ENCODE data around the gene NR4A2. TPM values are rescaled to one million over a fixed set of nuclear protein-coding genes. Genes with fewer than 3 reads are reported as not detected.

NR4A2 gene
- total and polyA plus RNA-seq, 5 donors: 3.2 to 22.7 (median 8.1) TPM

GRCh38 chr2:156349161-156349560 lies 16.6 kb upstream of the NR4A2 start:
- H3K27me3 ChIP-seq (ENCODE audit: control insufficient read depth, insufficient read depth): no peaks in the 10 kb centered on the region
- H3K27ac ChIP-seq (ENCODE audit: low read length): no peak overlapping the region
- no peak for ATAC-seq
- no peaks in the 10 kb centered on the region for H3K4me1 ChIP-seq (ENCODE audit: control insufficient read depth, insufficient read depth, low read length)
- no peaks in the 10 kb centered on the region for H3K9me3 ChIP-seq (ENCODE audit: control insufficient read depth, low read length)
- H3K4me3 ChIP-seq (ENCODE audit: low read length): no peak overlapping the region
- intact Hi-C loops (cut with DNase I): no loop called here
- no peak for DNase-seq

- no peak for DNase-seq
- 85% methylated on average over 3 of the region's 3 CpGs for WGBS
- Histone ChIP-seq H3K27ac (ENCODE audit: low read length) (no peak overlapping the region), H3K27me3 (ENCODE audit: control insufficient read depth, insufficient read depth) (no peaks in the 10 kb centered on the region), H3K9me3 (ENCODE audit: control insufficient read depth, low read length) (no peaks in the 10 kb centered on the region), H3K4me1 (ENCODE audit: control insufficient read depth, insufficient read depth, low read length) (no peaks in the 10 kb centered on the region), H3K4me3 (ENCODE audit: low read length) (no peak overlapping the region)
- intact Hi-C loops (cut with DNase I): no loop called here
- ATAC-seq: no peak
These were observed 14.9 kb upstream of the NR4A2 start for GRCh38 chr2:156347431-156347830.

- no peaks in the 10 kb centered on the region for H3K4me1 ChIP-seq (ENCODE audit: control insufficient read depth, insufficient read depth, low read length)
- H3K27ac ChIP-seq (ENCODE audit: low read length): no peak overlapping the region
- no peaks in the 10 kb centered on the region for H3K9me3 ChIP-seq (ENCODE audit: control insufficient read depth, low read length)
- no peak for ATAC-seq
- no peak for DNase-seq
- no peak overlapping the region for H3K4me3 ChIP-seq (ENCODE audit: low read length)
- intact Hi-C loops (cut with DNase I): no loop called here
- no peaks in the 10 kb centered on the region for H3K27me3 ChIP-seq (ENCODE audit: control insufficient read depth, insufficient read depth)
- 62% methylated on average over 4 of the region's 4 CpGs for WGBS
These were observed 14.2 kb upstream of the NR4A2 start for GRCh38 chr2:156346731-156347130.

GRCh38 chr2:156345582-156345981 lies 13.1 kb upstream of the NR4A2 start:
- WGBS: 88% methylated on average over 3 of the region's 3 CpGs
- H3K4me3 ChIP-seq (ENCODE audit: low read length): no peak overlapping the region
- ATAC-seq: no peak
- no peaks in the 10 kb centered on the region for H3K9me3 ChIP-seq (ENCODE audit: control insufficient read depth, low read length)
- no peaks in the 10 kb centered on the region for H3K4me1 ChIP-seq (ENCODE audit: control insufficient read depth, insufficient read depth, low read length)
- peak in 1 of 3 donors; percentile 32 for DNase-seq
- H3K27me3 ChIP-seq (ENCODE audit: control insufficient read depth, insufficient read depth): no peaks in the 10 kb centered on the region
- intact Hi-C loops (cut with DNase I): no loop called here
- H3K27ac ChIP-seq (ENCODE audit: low read length): no peak overlapping the region

GRCh38 chr2:156343940-156344301 lies 11.4 kb upstream of the NR4A2 start:
- WGBS: 52% methylated on average over 2 of the region's 2 CpGs
- no peaks in the 10 kb centered on the region for H3K4me1 ChIP-seq (ENCODE audit: control insufficient read depth, insufficient read depth, low read length)
- DNase-seq: no peak
- H3K4me3 ChIP-seq (ENCODE audit: low read length): no peak overlapping the region
- intact Hi-C loops (cut with DNase I): no loop called here
- ATAC-seq: no peak
- H3K27me3 ChIP-seq (ENCODE audit: control insufficient read depth, insufficient read depth): no peaks in the 10 kb centered on the region
- H3K9me3 ChIP-seq (ENCODE audit: control insufficient read depth, low read length): no peaks in the 10 kb centered on the region
- H3K27ac ChIP-seq (ENCODE audit: low read length): no peak overlapping the region

GRCh38 chr2:156343096-156343939 lies 10.8 kb upstream of the NR4A2 start:
- intact Hi-C loops (cut with DNase I): no loop called here
- Histone ChIP-seq H3K27ac (ENCODE audit: low read length) (peak overlapping the region; percentile 81), H3K27me3 (ENCODE audit: control insufficient read depth, insufficient read depth) (no peaks in the 10 kb centered on the region), H3K9me3 (ENCODE audit: control insufficient read depth, low read length) (no peaks in the 10 kb centered on the region), H3K4me1 (ENCODE audit: control insufficient read depth, insufficient read depth, low read length) (no peaks in the 10 kb centered on the region), H3K4me3 (ENCODE audit: low read length) (peak overlapping the region; percentile 94)
- ATAC-seq: no peak
- 41% methylated on average over 6 of the region's 6 CpGs for WGBS
- DNase-seq: no peak

GRCh38 chr2:156342254-156343095 lies 10.0 kb upstream of the NR4A2 start:
- no peaks in the 10 kb centered on the region for H3K9me3 ChIP-seq (ENCODE audit: control insufficient read depth, low read length)
- no peaks in the 10 kb centered on the region for H3K27me3 ChIP-seq (ENCODE audit: control insufficient read depth, insufficient read depth)
- no peaks in the 10 kb centered on the region for H3K4me1 ChIP-seq (ENCODE audit: control insufficient read depth, insufficient read depth, low read length)
- intact Hi-C loops (cut with DNase I): no loop called here
- H3K4me3 ChIP-seq (ENCODE audit: low read length): peak overlapping the region; percentile 94
- DNase-seq (peak; percentile 97 to 98 (median 98)), ATAC-seq (peak; percentile 93 to 94)
- peak overlapping the region; percentile 100 for H3K27ac ChIP-seq (ENCODE audit: low read length)
- 1% methylated on average over 86 of the region's 86 CpGs for WGBS

- Histone ChIP-seq H3K27ac (ENCODE audit: low read length) (peak overlapping the region; percentile 100), H3K4me3 (ENCODE audit: low read length) (peak overlapping the region; percentile 94), H3K27me3 (ENCODE audit: control insufficient read depth, insufficient read depth) (no peaks in the 10 kb centered on the region), H3K4me1 (ENCODE audit: control insufficient read depth, insufficient read depth, low read length) (no peaks in the 10 kb centered on the region), H3K9me3 (ENCODE audit: control insufficient read depth, low read length) (no peaks in the 10 kb centered on the region)
- ATAC-seq (peak; percentile 93 to 95), DNase-seq (peak; percentile 95 to 97 (median 96))
- intact Hi-C loops (cut with DNase I): no loop called here
- WGBS: under 1% methylated on average over 62 of the region's 62 CpGs
These were observed 9.1 kb upstream of the NR4A2 start for GRCh38 chr2:156341452-156342253.

GRCh38 chr2:156340804-156341451 lies 8.4 kb upstream of the NR4A2 start:
- H3K4me3 ChIP-seq (ENCODE audit: low read length): peak overlapping the region; percentile 94
- intact Hi-C loops (cut with DNase I): no loop called here
- H3K27ac ChIP-seq (ENCODE audit: low read length): peak overlapping the region; percentile 100
- H3K4me1 ChIP-seq (ENCODE audit: control insufficient read depth, insufficient read depth, low read length): no peaks in the 10 kb centered on the region
- H3K27me3 ChIP-seq (ENCODE audit: control insufficient read depth, insufficient read depth): no peaks in the 10 kb centered on the region
- DNase-seq (no peak), ATAC-seq (no peak)
- H3K9me3 ChIP-seq (ENCODE audit: control insufficient read depth, low read length): no peaks in the 10 kb centered on the region
- WGBS: 9% methylated on average over 15 of the region's 15 CpGs

- Histone ChIP-seq H3K9me3 (ENCODE audit: control insufficient read depth, low read length) (no peaks in the 10 kb centered on the region), H3K27me3 (ENCODE audit: control insufficient read depth, insufficient read depth) (no peaks in the 10 kb centered on the region), H3K4me1 (ENCODE audit: control insufficient read depth, insufficient read depth, low read length) (no peaks in the 10 kb centered on the region), H3K27ac (ENCODE audit: low read length) (no peak overlapping the region), H3K4me3 (ENCODE audit: low read length) (no peak overlapping the region)
- 72% methylated on average over 1 of the region's 1 CpG for WGBS
- no peak for DNase-seq
- no peak for ATAC-seq
- intact Hi-C loops (cut with DNase I): no loop called here
These were observed 7.9 kb upstream of the NR4A2 start for GRCh38 chr2:156340377-156340776.
